Pancreas (tissue), 10 donors: ENCODE data around the gene ISLR2. TPM values are rescaled to one million over a fixed set of nuclear protein-coding genes. Genes with fewer than 3 reads are reported as not detected.

Experiments used
- ATAC-seq, 4 donors: fragments of 200-7000 bp; cut with Tn5 transposase; one replicate each; pipeline versions ENCODE4 v1.8.0 to v1.9.1; 2020; ENCODE audit warnings: mild to moderate bottlenecking in 4 of 4, moderate library complexity in 4 of 4
- DNase-seq, 6 donors: peaks; one replicate each; pipeline ENCODE4 v3.0.0-alpha.2; 2020
- FAIRE-seq: peaks from 2 replicates; lab custom pipeline; 2012; peaks lifted over from hg19 to GRCh38; lab: Jason Lieb, UNC
- H3K27ac ChIP-seq, 4 donors: fragments of 200-600 bp; sonication (generic); 1 replicate in 3 of 4; 2 replicates in 1 of 4; pipeline versions ENCODE4 v1.5.0 to v1.8.0; 2020
- H3K27me3 ChIP-seq, 4 donors: fragments of 200-600 bp; one replicate each; pipeline ENCODE4 v1.8.0; 2021
- H3K36me3 ChIP-seq, 3 donors: fragments of 200-600 bp; sonication (generic) in 1 of 3; one replicate each; pipeline versions ENCODE4 v1.5.0 to v1.8.0; 2020 to 2021
- H3K4me1 ChIP-seq, 3 donors: fragments of 200-600 bp; one replicate each; pipeline ENCODE4 v1.8.0; 2021
- H3K4me3 ChIP-seq, 4 donors: fragments of 200-600 bp; sonication (generic) in 2 of 4; one replicate each; pipeline versions ENCODE4 v1.5.0 to v1.8.0; 2020 to 2021
- H3K9me3 ChIP-seq, 4 donors: fragments of 200-600 bp; one replicate each; pipeline ENCODE4 v1.8.0; 2021
- CTCF ChIP-seq, 4 donors: fragments of 200-600 bp; sonication (generic) in 3 of 4; IDR thresholded peaks; one replicate each; pipeline versions ENCODE4 v1.5.0 to v1.8.0; 2021; ENCODE audit warnings: antibody characterized with exemption in 4 of 4
- WGBS, 2 donors: extraction: QIAGEN DNeasy Blood & Tissue Kit; methylation state at CpG; one replicate each; pipeline ENCODE4 v1.1.7; 2013; 5-methylcytosine and 5-hydroxymethylcytosine counted together
- intact Hi-C, 3 donors: fragments of 100-400 bp; cut with DNase I; formaldehyde crosslinking; loops; one replicate each; pipeline versions ENCODE4 v1.11.1 to v1.14.2; 2022
- polyA plus RNA-seq, 2 donors: library from polyadenylated mRNA; stranded (reverse); fragments of 200-250 nt; gene quantifications; one replicate each; pipeline ENCODE4 v1.2.3, GENCODE V29; 2013
- total RNA-seq, 6 donors: library from RNA; stranded (reverse); fragmentation: NEBNext Ultra II Directional in 4 of 6; extraction: Animal tissue kit (Norgen Biotek cat#: 25700) in 4 of 6; gene quantifications; one replicate each; pipeline versions ENCODE4 v1.2.1 to v1.2.4, GENCODE V29; 2021 to 2023
- donor health status: healthy with polysubstance abuse.
- donor health status: DM: no; HTN: no; CAD: no; lungs with moderate emphysema.
- donor health status: DM: no; HTN: no; CAD: no.
- donor health status: control.
- donor health status: control.
- donor health status: Bipolar disorder and iron deficiency.
- donor health status: DM: yes; HTN: yes; CAD: no.
- donor health status: DM: no; HTN: no; CAD: no.
- donor health status: DM: no; HTN: no; CAD: no.
- donor health status: DM: yes; HTN: yes; CAD: no.

ISLR2 gene
- total and polyA plus RNA-seq, 8 donors: 0.08 to 0.50 (median 0.22) TPM

- peaks cover 0 to 15% (median 0%) of the 10 kb centered on the region in 3 donors for H3K4me1 ChIP-seq
- no peak for ATAC-seq
- no peak for FAIRE-seq
- WGBS, 2 donors: 78 to 82% methylated on average over 2 of the region's 2 CpGs
- DNase-seq: no peak
- intact Hi-C loops: no loop called here
- no peak for TF ChIP-seq CTCF (IDR thresholded peaks at IDR 0.05)
- no peak overlapping the region for H3K4me3 ChIP-seq
- H3K9me3 ChIP-seq: no peaks in the 10 kb centered on the region
- no peaks in the 10 kb centered on the region for H3K36me3 ChIP-seq
- peaks cover 0 to 32% (median 2%) of the 10 kb centered on the region in 4 donors for H3K27me3 ChIP-seq
- no peak overlapping the region for H3K27ac ChIP-seq
Observed at GRCh38 chr15:74137537-74137894, 7.1 kb downstream of the ISLR2 start.

GRCh38 chr15:74138642-74139041 lies 8.3 kb downstream of the ISLR2 start:
- TF ChIP-seq CTCF (IDR thresholded peaks at IDR 0.05): no peak
- Histone ChIP-seq H3K9me3 (no peaks in the 10 kb centered on the region), H3K27me3 (peaks cover 0 to 22% (median 2%) of the 10 kb centered on the region in 4 donors), H3K27ac (no peak overlapping the region), H3K4me1 (peaks cover 0 to 15% (median 0%) of the 10 kb centered on the region in 3 donors), H3K4me3 (no peak overlapping the region), H3K36me3 (no peaks in the 10 kb centered on the region)
- intact Hi-C loops: no loop called here
- 80 to 94% methylated on average over 4 of the region's 4 CpGs for WGBS, 2 donors
- no peak for ATAC-seq
- DNase-seq: no peak
- FAIRE-seq: no peak

GRCh38 chr15:74141591-74141990 lies 11.2 kb downstream of the ISLR2 start:
- no peak overlapping the region for H3K27ac ChIP-seq
- no peaks in the 10 kb centered on the region for H3K27me3 ChIP-seq
- FAIRE-seq: no peak
- no peak for TF ChIP-seq CTCF (IDR thresholded peaks at IDR 0.05)
- no peak for ATAC-seq
- DNase-seq: no peak
- peaks cover 0 to 4% (median 0%) of the 10 kb centered on the region in 3 donors for H3K4me1 ChIP-seq
- H3K4me3 ChIP-seq: no peak overlapping the region
- 95 to 96% methylated on average over 1 of the region's 1 CpG for WGBS, 2 donors
- intact Hi-C loops: no loop called here
- H3K9me3 ChIP-seq: no peaks in the 10 kb centered on the region
- no peaks in the 10 kb centered on the region for H3K36me3 ChIP-seq

GRCh38 chr15:74144153-74144775 lies 13.9 kb downstream of the ISLR2 start:
- intact Hi-C loops: no loop called here
- H3K4me3 ChIP-seq: no peak overlapping the region
- no peaks in the 10 kb centered on the region for H3K9me3 ChIP-seq
- no peak for TF ChIP-seq CTCF (IDR thresholded peaks at IDR 0.05)
- DNase-seq: no peak
- no peaks in the 10 kb centered on the region for H3K27me3 ChIP-seq
- ATAC-seq: no peak
- FAIRE-seq: no peak
- no peaks in the 10 kb centered on the region for H3K4me1 ChIP-seq
- WGBS, 2 donors: 48 to 61% methylated on average over 6 of the region's 6 CpGs
- H3K27ac ChIP-seq: no peak overlapping the region
- no peaks in the 10 kb centered on the region for H3K36me3 ChIP-seq

GRCh38 chr15:74146277-74146800 lies 16.0 kb downstream of the ISLR2 start:
- no peak for TF ChIP-seq CTCF (IDR thresholded peaks at IDR 0.05)
- intact Hi-C loops: no loop called here
- no peak overlapping the region for H3K4me3 ChIP-seq
- H3K27me3 ChIP-seq: no peaks in the 10 kb centered on the region
- WGBS, 2 donors: 92 to 96% methylated on average over 1 of the region's 1 CpG
- H3K27ac ChIP-seq: no peak overlapping the region
- no peaks in the 10 kb centered on the region for H3K4me1 ChIP-seq
- no peak for DNase-seq
- no peak for ATAC-seq
- H3K36me3 ChIP-seq: no peaks in the 10 kb centered on the region
- FAIRE-seq: no peak
- no peaks in the 10 kb centered on the region for H3K9me3 ChIP-seq
